ENCODE measurements around the gene MCTS1.
A peak's percentile ranks its signal among the peaks of the same experiment; 100 is the strongest.
"Not testable (repeated sequence)": the region's sequence is repeated elsewhere in the genome, so short reads cannot be mapped to it uniquely, and the experiment has no call there.

Gene MCTS1

DNA sequence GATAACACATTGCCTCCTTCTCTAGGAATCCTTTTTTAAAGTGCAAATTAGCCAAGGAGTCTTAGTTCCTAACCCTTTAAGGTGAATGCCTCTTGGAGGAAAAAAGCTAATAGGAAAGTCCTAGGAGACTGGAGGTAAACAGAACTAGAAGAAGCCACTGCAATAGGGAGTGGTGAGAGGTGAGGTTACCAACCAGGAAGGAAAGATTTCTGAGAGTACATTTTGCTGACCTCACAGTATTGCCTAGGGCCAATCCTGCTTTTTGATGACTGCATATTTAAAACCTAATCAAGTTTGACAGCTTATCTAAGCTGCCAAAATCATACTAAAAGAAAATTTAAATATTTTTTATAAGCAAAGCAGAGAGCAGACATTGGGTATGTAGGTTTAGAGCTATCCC lies 35.9 kb upstream of the MCTS1 start:
- Histone ChIP-seq H3K4me1 (ENCODE audit: control insufficient read depth in 2 of 2, insufficient read depth in 2 of 2, low read length in 2 of 2) (peaks cover 0 to 5% of the 10 kb centered on the region in 2 donors), H3K4me3 (ENCODE audit: low read length in 2 of 2) (no peak overlapping the region), H3K9ac (ENCODE audit: low read depth in 1 of 2, low read length in 2 of 2) (no peak overlapping the region), H3K9me3 (ENCODE audit: control insufficient read depth in 2 of 2, low read length in 2 of 2) (no peaks in the 10 kb centered on the region), H3K36me3 (ENCODE audit: control insufficient read depth in 2 of 2, insufficient read depth in 2 of 2, low read length in 2 of 2) (no peaks in the 10 kb centered on the region), H3K27ac (ENCODE audit: low read depth in 2 of 2, low read length in 2 of 2) (peak overlapping the region in 1 of 2 donors; percentile 61), H3K27me3 (ENCODE audit: control insufficient read depth in 2 of 2, insufficient read depth in 2 of 2, low read length in 2 of 2) (peaks cover 0 to 3% of the 10 kb centered on the region in 2 donors)

DNA sequence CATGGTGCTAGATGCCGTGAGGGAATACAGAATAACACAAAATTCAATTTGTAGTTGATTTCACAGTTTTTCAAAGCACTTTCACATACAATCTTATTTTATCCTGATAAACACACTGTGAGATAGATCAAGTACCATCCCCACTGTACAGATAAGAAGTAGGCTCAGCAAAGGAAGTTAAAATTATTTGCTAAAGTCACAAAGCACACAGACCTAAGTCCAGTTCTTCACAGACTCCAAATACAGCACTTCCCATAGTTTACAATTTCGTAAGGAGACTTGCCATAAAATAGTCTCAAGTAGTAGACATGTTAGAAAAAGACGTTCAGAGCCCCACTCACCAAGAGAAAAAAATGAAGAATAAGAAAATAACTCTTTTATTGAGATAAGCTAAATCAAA lies 35.3 kb upstream of the MCTS1 start:
- Histone ChIP-seq H3K4me1 (ENCODE audit: control insufficient read depth in 2 of 2, insufficient read depth in 2 of 2, low read length in 2 of 2) (peaks cover 0 to 5% of the 10 kb centered on the region in 2 donors), H3K36me3 (ENCODE audit: control insufficient read depth in 2 of 2, insufficient read depth in 2 of 2, low read length in 2 of 2) (no peaks in the 10 kb centered on the region), H3K27me3 (ENCODE audit: control insufficient read depth in 2 of 2, insufficient read depth in 2 of 2, low read length in 2 of 2) (peaks cover 0 to 3% of the 10 kb centered on the region in 2 donors), H3K9ac (ENCODE audit: low read depth in 1 of 2, low read length in 2 of 2) (no peak overlapping the region), H3K27ac (ENCODE audit: low read depth in 2 of 2, low read length in 2 of 2) (peak overlapping the region in 1 of 2 donors; percentile 61), H3K4me3 (ENCODE audit: low read length in 2 of 2) (no peak overlapping the region), H3K9me3 (ENCODE audit: control insufficient read depth in 2 of 2, low read length in 2 of 2) (no peaks in the 10 kb centered on the region)

DNA sequence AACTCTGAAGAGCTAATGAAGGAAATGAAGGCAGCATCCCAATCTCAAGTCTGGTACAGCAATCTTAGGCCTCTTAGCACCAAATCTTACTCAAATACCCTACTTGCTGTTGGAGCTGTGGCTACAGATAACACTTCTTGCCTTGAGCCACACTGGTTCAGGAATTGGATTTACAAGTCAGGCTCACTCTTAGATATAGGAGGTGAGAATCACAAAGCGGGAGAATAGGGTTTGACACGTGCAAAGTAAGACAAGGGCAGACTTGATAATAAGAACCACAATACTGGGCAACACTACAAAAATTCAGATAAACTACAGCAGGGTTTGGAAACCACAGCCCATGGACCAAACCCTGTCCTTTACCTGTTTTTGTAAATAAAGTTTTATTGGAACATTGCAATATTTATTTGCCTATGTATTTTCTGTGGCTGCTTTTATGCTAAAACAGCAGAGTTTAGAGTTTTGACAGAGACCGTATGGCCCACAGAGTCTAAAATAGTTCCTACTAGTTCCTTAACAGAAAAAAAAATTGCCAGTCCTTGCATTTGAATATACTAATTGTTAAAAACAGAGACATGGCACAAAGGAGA lies 33.8 kb upstream of the MCTS1 start:
- Histone ChIP-seq H3K4me1 (ENCODE audit: control insufficient read depth in 2 of 2, insufficient read depth in 2 of 2, low read length in 2 of 2) (peaks cover 0 to 5% of the 10 kb centered on the region in 2 donors), H3K27ac (ENCODE audit: low read depth in 2 of 2, low read length in 2 of 2) (no peak overlapping the region), H3K36me3 (ENCODE audit: control insufficient read depth in 2 of 2, insufficient read depth in 2 of 2, low read length in 2 of 2) (no peaks in the 10 kb centered on the region), H3K9me3 (ENCODE audit: control insufficient read depth in 2 of 2, low read length in 2 of 2) (no peaks in the 10 kb centered on the region), H3K9ac (ENCODE audit: low read depth in 1 of 2, low read length in 2 of 2) (no peak overlapping the region), H3K4me3 (ENCODE audit: low read length in 2 of 2) (no peak overlapping the region), H3K27me3 (ENCODE audit: control insufficient read depth in 2 of 2, insufficient read depth in 2 of 2, low read length in 2 of 2) (peaks cover 0 to 3% of the 10 kb centered on the region in 2 donors)

DNA sequence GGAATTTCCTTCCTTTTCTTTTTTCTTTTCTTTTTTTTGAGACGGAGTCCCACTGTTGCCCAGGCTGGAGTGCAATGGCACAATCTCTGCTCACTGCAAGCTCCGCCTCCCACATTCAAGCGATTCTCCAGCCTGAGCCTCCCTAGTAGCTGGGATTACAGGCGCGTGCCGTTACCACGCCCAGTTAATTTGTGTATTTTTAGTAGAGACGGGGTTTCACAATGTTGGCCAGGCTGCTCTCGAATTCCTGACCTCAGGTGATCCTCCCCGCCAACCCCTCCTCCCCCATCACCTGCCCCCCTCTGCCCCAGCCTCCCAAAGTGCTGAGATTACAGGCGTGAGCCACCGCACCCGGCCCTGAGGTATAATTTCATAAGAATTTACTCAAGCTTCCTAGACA lies 30.1 kb upstream of the MCTS1 start:
- H3K27ac ChIP-seq (ENCODE audit: low read depth in 2 of 2, low read length in 2 of 2); H3K4me1 ChIP-seq (ENCODE audit: control insufficient read depth in 2 of 2, insufficient read depth in 2 of 2, low read length in 2 of 2); H3K4me3 ChIP-seq (ENCODE audit: low read length in 2 of 2); H3K27me3 ChIP-seq (ENCODE audit: control insufficient read depth in 2 of 2, insufficient read depth in 2 of 2, low read length in 2 of 2); H3K36me3 ChIP-seq (ENCODE audit: control insufficient read depth in 2 of 2, insufficient read depth in 2 of 2, low read length in 2 of 2); H3K9ac ChIP-seq (ENCODE audit: low read depth in 1 of 2, low read length in 2 of 2); H3K9me3 ChIP-seq (ENCODE audit: control insufficient read depth in 2 of 2, low read length in 2 of 2): not testable (repeated sequence)

DNA sequence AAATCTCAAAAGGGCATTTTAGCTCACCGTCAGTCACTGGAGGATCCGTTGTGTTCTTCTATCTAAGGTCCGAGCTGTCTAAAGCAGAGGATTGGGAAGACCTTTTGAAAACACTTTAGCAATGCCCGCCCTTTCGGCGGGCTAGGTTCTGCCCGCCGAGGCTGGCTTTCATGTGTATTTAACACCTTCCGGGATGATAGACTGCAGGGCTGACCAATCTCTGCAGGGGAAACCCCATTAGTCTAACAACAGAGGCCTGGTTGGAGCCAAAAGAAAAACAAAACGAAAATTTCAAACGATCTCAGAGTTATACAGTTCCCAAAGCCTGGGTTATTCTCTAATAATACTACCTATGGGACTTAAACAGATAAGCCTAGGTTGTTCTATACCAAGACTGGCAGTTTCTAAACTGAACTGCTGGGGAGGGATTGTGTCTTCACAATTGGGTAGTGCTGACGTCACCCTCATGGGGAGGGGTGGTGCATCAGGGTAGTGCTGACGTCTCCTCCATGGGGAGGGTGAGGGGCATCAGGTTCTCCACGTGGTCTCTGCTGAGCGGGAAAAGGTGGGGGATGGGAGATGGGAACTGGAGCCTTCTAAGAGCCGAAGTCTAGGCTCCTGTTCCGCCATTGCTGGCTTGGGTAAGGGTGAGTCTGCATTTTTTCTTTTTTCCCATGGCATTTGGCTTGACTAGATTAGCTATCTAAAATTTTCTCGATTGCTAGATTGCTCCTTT lies 28.4 kb upstream of the MCTS1 start:
- H3K36me3 ChIP-seq (ENCODE audit: control insufficient read depth in 2 of 2, insufficient read depth in 2 of 2, low read length in 2 of 2), result no peaks in the 10 kb centered on the region
- no peaks in the 10 kb centered on the region for H3K9me3 ChIP-seq (ENCODE audit: control insufficient read depth in 2 of 2, low read length in 2 of 2)
- H3K27me3 ChIP-seq (ENCODE audit: control insufficient read depth in 2 of 2, insufficient read depth in 2 of 2, low read length in 2 of 2), result peaks cover 0 to 3% of the 10 kb centered on the region in 2 donors
- H3K9ac ChIP-seq (ENCODE audit: low read depth in 1 of 2, low read length in 2 of 2), result no peak overlapping the region
- no peaks in the 10 kb centered on the region for H3K4me1 ChIP-seq (ENCODE audit: control insufficient read depth in 2 of 2, insufficient read depth in 2 of 2, low read length in 2 of 2)
- no peak overlapping the region for H3K27ac ChIP-seq (ENCODE audit: low read depth in 2 of 2, low read length in 2 of 2)
- no peak overlapping the region for H3K4me3 ChIP-seq (ENCODE audit: low read length in 2 of 2)

DNA sequence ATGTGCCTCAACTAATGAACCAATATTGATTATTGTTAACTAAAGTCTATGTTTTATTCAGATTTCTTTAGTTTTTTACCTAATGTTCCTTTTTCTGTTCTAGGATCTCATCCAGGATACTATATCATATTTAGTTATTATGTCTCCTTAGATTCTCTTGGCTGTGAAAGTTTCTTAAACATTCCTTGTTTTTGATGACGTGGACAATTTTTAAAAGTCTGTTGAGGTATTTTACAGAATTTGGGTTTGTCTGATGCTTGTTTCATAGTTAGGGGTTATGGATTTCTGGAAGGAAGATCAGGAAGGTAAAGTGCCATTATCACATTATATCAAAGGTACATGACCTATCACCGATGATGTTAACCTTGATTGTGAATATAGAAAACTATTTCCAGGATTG lies 18.2 kb upstream of the MCTS1 start:
- H3K9me3 ChIP-seq (ENCODE audit: control insufficient read depth in 2 of 2, low read length in 2 of 2), result no peaks in the 10 kb centered on the region
- H3K9ac ChIP-seq (ENCODE audit: low read depth in 1 of 2, low read length in 2 of 2), result no peak overlapping the region
- no peaks in the 10 kb centered on the region for H3K4me1 ChIP-seq (ENCODE audit: control insufficient read depth in 2 of 2, insufficient read depth in 2 of 2, low read length in 2 of 2)
- no peak overlapping the region for H3K4me3 ChIP-seq (ENCODE audit: low read length in 2 of 2)
- no peaks in the 10 kb centered on the region for H3K27me3 ChIP-seq (ENCODE audit: control insufficient read depth in 2 of 2, insufficient read depth in 2 of 2, low read length in 2 of 2)
- H3K36me3 ChIP-seq (ENCODE audit: control insufficient read depth in 2 of 2, insufficient read depth in 2 of 2, low read length in 2 of 2), result no peaks in the 10 kb centered on the region
- H3K27ac ChIP-seq (ENCODE audit: low read depth in 2 of 2, low read length in 2 of 2), result no peak overlapping the region

DNA sequence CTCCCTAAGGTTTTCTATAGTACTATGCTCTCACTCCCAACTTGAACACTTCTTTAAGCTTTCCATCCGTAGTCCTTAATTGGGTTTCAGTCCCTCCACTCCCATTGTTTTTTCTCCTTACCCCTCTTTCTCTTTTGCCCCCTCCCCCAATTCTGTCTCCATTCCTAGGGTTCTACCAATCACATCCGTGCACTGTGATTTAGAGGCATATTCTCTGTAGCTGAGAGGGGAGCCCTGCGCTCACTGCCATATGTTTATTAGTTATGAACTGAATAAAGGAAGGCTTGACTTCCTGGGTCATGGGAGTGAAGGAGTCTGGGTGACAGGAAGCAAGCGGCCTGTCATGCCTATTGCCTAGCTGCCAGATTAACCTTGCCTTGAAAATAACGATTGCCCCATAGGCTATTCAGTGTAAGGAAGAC lies 471 bp downstream of the MCTS1 start:
- Histone ChIP-seq H3K27ac (ENCODE audit: low read depth in 2 of 2, low read length in 2 of 2) (peak overlapping the region; percentile 91 to 93), H3K4me3 (ENCODE audit: low read length in 2 of 2) (peak overlapping the region; percentile 60 to 84), H3K9ac (ENCODE audit: low read depth in 1 of 2, low read length in 2 of 2) (peak overlapping the region; percentile 78 to 79), H3K9me3 (ENCODE audit: control insufficient read depth in 2 of 2, low read length in 2 of 2) (no peaks in the 10 kb centered on the region), H3K27me3 (ENCODE audit: control insufficient read depth in 2 of 2, insufficient read depth in 2 of 2, low read length in 2 of 2) (no peaks in the 10 kb centered on the region), H3K4me1 (ENCODE audit: control insufficient read depth in 2 of 2, insufficient read depth in 2 of 2, low read length in 2 of 2) (no peaks in the 10 kb centered on the region), H3K36me3 (ENCODE audit: control insufficient read depth in 2 of 2, insufficient read depth in 2 of 2, low read length in 2 of 2) (peaks cover 0 to 3% of the 10 kb centered on the region in 2 donors)

DNA sequence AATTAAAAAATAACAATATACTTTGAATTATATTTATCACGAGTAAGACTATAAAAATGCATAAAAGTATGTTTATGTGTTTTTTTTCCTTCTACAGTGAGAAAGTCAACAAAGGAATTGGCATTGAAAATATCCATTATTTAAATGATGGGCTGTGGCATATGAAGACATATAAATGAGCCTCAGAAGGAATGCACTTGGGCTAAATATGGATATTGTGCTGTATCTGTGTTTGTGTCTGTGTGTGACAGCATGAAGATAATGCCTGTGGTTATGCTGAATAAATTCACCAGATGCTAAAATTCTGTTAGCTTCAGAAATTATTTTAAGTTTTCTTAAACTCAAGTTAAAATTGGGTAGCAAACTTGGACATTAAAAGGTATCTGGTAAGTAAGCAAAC lies 8.2 kb downstream of the MCTS1 start:
- Histone ChIP-seq H3K36me3 (ENCODE audit: control insufficient read depth in 2 of 2, insufficient read depth in 2 of 2, low read length in 2 of 2) (peaks cover 3 to 8% of the 10 kb centered on the region in 2 donors), H3K27ac (ENCODE audit: low read depth in 2 of 2, low read length in 2 of 2) (no peak overlapping the region), H3K4me1 (ENCODE audit: control insufficient read depth in 2 of 2, insufficient read depth in 2 of 2, low read length in 2 of 2) (no peaks in the 10 kb centered on the region), H3K4me3 (ENCODE audit: low read length in 2 of 2) (no peak overlapping the region), H3K27me3 (ENCODE audit: control insufficient read depth in 2 of 2, insufficient read depth in 2 of 2, low read length in 2 of 2) (no peaks in the 10 kb centered on the region), H3K9ac (ENCODE audit: low read depth in 1 of 2, low read length in 2 of 2) (no peak overlapping the region), H3K9me3 (ENCODE audit: control insufficient read depth in 2 of 2, low read length in 2 of 2) (no peaks in the 10 kb centered on the region)

DNA sequence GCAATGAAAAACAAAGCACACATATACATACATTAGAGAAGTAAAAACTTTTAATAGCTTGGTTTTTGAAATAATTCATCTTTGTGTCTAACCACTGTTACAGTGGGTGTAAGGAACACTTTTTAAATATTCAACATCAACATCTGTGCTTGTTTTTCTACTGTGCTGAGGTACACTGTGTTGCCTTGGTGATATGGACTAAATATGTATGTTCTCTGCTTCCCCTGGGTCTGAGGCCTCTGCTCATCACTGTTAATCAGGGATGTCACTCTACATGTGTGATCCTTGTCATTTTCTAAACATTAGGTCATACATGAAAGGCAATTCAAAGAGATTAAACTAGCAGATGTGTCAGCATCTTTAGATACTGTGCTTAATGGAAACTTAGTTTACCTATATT lies 10.9 kb downstream of the MCTS1 start:
- H3K4me3 ChIP-seq (ENCODE audit: low read length in 2 of 2), result no peak overlapping the region
- H3K27me3 ChIP-seq (ENCODE audit: control insufficient read depth in 2 of 2, insufficient read depth in 2 of 2, low read length in 2 of 2), result no peaks in the 10 kb centered on the region
- H3K27ac ChIP-seq (ENCODE audit: low read depth in 2 of 2, low read length in 2 of 2), result no peak overlapping the region
- no peaks in the 10 kb centered on the region for H3K9me3 ChIP-seq (ENCODE audit: control insufficient read depth in 2 of 2, low read length in 2 of 2)
- H3K4me1 ChIP-seq (ENCODE audit: control insufficient read depth in 2 of 2, insufficient read depth in 2 of 2, low read length in 2 of 2), result no peaks in the 10 kb centered on the region
- H3K9ac ChIP-seq (ENCODE audit: low read depth in 1 of 2, low read length in 2 of 2), result no peak overlapping the region
- H3K36me3 ChIP-seq (ENCODE audit: control insufficient read depth in 2 of 2, insufficient read depth in 2 of 2, low read length in 2 of 2), result peaks cover 3 to 5% of the 10 kb centered on the region in 2 donors

DNA sequence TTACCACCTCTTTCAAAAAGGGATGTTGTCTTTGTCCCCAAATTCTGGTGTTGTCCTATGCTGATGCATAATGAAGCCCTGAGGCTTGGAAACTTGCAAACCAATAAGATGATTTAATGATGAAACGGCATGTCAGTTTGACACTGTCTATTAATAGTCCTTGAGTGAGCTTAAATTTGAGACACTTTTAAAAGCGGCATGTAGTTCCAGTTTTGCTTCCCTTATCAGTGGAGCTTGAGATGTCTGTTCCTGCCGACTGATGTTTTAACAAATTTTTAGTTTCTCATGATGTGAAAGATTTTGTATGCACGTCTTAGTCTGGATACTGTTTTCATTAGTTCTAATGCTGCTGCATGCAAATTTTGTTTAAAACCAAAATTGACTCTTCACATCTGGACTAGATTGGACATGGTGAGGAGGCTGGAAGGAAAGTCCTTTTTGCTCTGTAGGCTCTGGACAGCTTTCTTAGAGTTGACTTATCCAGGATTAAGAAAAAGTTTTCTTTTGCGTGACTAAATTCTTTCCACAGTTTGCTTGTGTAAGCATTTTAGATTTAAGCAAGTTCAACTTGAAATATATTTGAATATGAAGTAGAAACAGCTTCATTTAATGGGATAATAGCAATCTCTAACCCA lies 14.2 kb downstream of the MCTS1 start:
- Histone ChIP-seq H3K36me3 (ENCODE audit: control insufficient read depth in 2 of 2, insufficient read depth in 2 of 2, low read length in 2 of 2) (peaks cover 3 to 5% of the 10 kb centered on the region in 2 donors), H3K27ac (ENCODE audit: low read depth in 2 of 2, low read length in 2 of 2) (no peak overlapping the region), H3K4me1 (ENCODE audit: control insufficient read depth in 2 of 2, insufficient read depth in 2 of 2, low read length in 2 of 2) (no peaks in the 10 kb centered on the region), H3K9me3 (ENCODE audit: control insufficient read depth in 2 of 2, low read length in 2 of 2) (no peaks in the 10 kb centered on the region), H3K27me3 (ENCODE audit: control insufficient read depth in 2 of 2, insufficient read depth in 2 of 2, low read length in 2 of 2) (no peaks in the 10 kb centered on the region), H3K4me3 (ENCODE audit: low read length in 2 of 2) (no peak overlapping the region), H3K9ac (ENCODE audit: low read depth in 1 of 2, low read length in 2 of 2) (no peak overlapping the region)

All from mucosa of rectum (tissue), 2 donors.